Activated CD4-positive, alpha-beta T cell treated with anti-CD3 and anti-CD28 coated beads, Interleukin-2, amount 50 U/mL, for 16 hours (primary cell): ENCODE data around the gene SLC25A25.

Experiments used
- DNase-seq: peaks from one replicate; pipeline ENCODE4 v3.0.0-alpha.2; 2020

The SLC25A25 gene

GRCh38 chr9:128150594-128151308, 82.7 kb downstream of the SLC25A25 start:
- peak; percentile 16 for DNase-seq

DNA sequence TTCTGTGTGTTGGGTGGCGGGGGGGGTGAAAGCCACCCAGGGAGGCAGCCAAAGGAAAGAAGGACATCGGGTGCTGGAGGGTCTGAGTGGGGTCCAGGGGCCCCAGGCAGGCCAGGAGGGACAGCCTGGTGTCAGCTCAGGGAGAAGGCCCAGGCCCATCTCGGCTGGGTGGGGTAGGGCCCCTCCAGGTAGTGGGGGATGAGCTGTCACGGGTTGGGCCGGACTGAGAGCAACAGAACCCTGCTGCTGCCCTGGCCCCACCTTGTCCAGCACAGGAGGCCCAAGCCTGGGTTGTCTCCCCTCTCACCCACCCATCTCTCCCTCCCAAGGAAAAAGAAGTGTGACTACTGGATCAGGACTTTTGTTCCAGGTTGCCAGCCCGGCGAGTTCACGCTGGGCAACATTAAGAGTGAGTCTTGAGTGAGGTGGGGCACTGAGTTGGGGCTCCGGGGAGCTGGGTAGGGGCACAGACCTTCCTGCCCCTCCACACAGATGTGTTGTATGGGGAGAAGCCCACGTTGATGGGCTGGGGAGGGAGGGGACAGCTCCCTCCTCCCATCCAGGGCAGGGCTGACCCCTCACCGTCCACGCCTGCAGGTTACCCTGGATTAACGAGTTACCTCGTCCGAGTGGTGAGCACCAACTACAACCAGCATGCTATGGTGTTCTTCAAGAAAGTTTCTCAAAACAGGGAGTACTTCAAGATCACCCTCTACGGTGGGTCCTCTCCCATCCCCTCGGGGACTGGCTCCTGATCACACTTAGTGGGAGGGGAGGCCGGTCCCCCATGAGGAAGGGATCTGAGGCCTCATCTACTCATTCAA, 83.5 kb downstream of the SLC25A25 start:
- no peak for DNase-seq

DNA sequence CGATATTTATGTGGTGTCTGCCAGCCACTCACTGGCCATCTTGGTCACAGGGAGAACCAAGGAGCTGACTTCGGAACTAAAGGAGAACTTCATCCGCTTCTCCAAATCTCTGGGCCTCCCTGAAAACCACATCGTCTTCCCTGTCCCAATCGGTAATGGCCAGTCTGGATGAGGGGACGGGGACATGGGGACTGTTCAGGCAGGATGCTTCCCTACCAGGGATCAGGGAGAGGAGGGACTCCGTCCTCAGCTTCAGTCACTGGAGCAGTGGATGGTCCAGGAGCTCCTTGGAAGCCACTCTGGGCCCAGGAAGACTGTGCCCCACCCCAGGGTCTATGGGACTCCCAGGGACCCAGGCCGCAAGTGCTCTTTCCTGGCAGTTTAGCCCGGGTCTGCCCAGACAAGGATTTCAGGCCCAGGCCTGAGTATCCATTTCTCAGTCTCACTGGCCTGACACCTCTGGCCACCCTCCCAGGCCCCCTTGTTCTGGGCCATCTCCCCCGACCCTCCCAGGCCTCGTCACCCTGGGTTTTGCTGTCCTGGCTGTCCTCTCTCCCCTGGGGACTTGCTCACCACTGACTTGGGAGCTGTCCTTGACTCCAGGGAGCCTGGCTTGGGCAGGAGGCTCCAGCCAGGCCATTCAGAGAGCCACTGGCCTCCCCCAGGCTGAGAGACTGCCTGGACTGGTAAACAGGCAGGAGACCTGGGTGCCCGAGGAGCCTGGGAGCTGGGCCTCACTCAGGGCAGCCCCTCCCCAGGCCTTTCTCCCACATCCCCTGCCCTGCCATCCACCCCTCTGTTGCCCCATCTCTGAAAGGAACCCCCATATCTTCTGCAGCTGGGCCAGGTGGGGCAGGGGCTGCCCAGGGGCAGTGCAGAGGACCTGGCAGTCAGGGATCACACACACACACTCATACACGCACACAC, 84.4 kb downstream of the SLC25A25 start:
- no peak for DNase-seq

DNA sequence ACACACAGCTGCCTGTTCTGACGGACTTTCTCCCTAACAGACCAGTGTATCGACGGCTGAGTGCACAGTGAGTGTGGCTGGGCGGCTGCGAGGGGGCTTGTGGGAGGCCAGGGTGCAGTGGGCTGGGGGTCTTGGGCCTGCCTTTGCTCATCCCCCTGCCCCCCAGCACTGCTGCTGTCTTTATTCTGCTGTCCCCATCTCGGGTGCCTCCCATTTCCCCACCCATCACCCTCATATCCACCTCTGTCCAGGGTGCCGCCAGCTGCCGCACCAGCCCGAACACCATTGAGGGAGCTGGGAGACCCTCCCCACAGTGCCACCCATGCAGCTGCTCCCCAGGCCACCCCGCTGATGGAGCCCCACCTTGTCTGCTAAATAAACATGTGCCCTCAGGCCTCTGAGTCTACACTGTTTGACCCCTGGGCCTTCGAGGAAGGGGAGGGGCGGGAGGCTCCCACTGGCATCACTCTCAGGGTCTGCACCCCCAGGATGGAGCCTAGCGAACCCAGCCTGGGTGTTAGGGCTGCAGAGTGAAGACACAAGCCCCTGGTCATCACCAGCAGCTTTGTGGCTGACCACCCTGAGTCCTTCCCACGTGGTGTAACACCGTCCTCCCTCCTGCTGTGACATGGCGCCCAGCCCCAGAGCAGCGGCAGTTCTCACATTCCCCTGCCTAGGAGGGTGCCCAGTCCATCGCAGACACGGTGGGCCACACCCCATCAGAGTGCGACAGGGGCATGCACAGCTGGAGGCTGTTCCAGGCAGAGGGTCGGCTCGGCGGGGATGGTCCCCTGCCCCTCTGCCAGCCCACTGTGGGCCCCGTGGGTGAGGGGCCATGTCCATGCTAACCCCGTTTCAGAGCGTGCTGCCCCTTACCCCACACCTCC, 85.3 kb downstream of the SLC25A25 start:
- no peak for DNase-seq

DNA sequence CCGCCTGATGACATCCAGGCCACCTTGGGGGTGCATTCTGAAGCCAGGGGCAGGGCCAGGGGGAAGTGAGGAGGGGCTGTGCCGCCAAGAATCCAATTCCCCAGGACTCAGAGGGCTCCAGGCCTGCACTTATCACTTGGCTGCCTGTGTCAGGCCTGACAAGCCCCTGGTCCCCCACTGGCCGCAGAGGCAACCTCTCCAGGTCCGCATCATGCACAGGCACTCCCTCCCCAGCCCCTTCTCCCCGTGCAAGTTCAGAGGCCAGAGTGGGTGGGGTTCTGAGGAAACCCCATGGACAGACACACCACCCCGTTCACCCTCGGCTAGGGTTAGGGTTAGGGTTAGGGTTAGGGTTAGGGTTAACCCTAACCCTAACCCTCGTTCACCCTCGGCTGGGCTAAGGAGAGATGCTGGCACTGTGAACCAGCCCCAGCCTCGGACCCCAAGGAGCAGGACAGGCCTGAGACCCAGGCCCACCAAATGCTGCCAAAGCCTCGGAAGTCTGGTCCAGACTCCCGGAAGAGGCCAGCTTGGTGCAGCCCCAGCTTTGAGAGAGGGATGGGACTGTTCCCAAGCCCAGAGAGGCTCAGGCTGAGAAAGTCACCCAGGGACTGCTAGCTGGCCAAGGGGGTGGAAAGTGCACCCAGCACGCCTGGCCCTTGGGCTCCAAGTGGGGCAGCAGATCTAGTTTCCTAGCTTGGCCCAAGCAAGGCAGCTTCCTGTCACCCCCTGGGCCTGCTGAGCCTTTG, 86.1 kb downstream of the SLC25A25 start:
- no peak for DNase-seq

DNA sequence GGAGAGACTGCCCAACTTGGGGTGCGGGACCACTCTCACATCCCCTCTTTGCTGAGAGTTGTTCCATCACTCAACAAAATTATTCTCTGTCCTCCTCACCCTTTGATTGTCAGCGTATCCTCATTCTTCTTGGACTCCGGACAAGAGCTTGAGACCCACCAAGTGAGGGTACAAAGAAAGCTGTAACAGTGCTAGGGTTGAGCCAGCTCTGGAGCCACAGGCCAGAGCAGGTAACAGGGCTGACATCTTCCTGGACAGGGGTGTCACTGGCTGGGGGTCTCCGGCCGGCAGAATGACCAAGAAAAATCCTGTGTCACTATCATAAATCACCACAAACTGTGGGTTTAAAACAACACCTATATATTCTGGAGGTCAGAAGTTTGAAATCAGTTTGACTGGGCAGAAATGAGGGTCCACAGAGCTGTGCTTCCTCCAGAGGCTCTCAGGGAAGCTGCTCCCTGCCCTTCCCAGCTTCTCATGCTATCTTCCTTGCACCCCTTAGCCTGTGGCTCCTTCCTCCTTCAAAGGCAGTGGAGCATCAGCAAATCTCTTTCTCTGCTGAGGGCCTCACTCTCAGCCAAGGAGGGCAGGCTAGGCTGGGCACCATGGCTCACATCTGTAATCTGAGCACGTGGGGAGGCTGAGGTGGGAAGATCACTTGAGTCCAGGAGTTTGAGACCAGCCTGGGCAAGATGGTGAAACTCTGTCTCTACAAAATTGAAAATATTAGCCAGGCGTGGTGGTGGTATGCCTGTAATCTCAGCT, 87.9 kb downstream of the SLC25A25 start:
- no peak for DNase-seq
